Measurements from ENCODE around the gene SIKE1.
A peak's percentile ranks its signal among the peaks of the same experiment; 100 is the strongest.
"Not testable (repeated sequence)": the region's sequence is repeated elsewhere in the genome, so short reads cannot be mapped to it uniquely, and the experiment has no call there.

Gene SIKE1

DNA sequence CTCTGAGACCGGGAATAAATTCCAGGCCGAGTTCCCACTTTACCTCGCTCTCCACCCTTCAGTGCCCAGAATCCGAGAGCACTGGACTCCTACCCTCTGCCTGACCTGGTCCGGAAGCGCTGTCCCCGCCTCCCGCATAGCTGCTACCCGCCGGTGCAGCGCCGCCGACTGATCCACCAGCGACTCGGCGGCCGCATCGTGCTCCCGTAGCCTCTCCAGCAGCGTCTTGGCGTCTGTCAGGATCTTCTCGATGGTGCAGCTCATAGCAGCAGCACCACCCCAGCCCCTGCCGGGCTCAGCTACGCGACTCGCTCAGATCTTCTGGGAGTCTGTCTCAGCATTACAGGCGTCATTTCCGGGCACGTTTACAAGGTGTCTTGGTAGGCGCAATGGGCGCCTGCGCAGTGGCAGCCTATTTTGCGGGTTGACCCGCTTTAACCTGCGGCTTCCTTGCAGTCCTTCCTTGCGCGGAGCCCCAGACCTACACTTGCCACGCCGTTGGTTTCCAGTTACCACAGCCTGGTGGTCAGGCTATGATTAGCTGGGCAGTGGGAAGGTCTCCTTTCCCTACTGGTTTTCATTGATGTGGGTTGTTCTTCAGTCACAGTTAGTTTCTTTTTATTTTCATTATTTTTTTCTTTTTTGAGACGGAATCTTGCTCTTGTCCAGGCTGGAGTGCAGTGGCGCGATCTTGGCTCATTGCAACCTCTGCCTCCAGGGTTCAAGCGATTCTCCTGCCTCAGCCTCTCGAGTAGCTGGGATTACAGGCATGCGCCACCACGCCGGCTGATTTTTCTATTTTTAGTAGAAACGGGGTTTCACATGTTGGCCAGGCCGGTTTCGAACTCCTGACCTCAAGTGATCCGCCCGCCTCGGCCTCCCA lies at the start of gene SIKE1:
Gene SIKE1, minus strand, starts transcription at position 342 of the 883 bp plus-strand sequence. Its CDS starts 78 bp downstream, at position 264.
- peak; percentile 97 for DNase-seq

DNA sequence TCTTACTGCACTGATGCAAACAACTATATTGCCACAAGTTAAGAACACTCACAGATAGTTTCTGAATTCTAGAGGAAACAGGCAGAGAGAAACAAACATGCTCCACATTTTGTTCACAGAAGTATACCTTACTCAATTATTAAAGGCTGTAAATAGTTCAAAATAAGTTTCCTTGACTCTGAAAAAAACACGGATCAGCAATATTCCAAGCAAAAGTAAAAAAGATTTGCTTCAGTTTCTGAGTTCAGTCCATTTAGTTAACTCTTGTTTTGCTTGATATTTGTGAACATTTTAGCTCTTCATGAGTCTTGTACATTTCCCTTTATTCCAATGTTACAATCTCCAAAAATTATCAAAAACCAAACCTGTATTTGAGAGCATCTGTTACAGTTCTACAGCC lies 49.6 kb upstream of the SIKE1 start:
- not testable (repeated sequence) for DNase-seq

DNA sequence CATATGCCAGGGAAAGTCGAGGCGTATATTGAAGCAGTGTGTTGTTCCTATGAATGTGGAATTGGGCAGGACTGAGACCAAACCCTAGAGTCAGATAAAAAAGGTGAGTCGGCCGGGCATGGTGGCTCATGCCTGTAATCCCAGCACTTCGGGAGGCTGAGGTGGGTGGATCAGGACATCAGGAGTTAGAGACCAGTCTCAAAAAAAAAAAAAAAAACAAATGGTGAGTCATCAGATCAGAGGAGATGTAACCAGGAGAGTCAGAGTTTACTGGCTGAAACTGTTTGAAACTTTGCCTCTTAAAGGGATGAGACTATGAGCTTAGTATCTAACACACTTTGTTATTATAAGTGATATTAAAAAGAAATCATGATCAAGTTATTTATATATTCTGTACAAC lies 47.8 kb upstream of the SIKE1 start:
- DNase-seq, result no peak

GRCh38 chr1:114821978-114822377 lies 41.5 kb upstream of the SIKE1 start:
- no peak for DNase-seq

DNA sequence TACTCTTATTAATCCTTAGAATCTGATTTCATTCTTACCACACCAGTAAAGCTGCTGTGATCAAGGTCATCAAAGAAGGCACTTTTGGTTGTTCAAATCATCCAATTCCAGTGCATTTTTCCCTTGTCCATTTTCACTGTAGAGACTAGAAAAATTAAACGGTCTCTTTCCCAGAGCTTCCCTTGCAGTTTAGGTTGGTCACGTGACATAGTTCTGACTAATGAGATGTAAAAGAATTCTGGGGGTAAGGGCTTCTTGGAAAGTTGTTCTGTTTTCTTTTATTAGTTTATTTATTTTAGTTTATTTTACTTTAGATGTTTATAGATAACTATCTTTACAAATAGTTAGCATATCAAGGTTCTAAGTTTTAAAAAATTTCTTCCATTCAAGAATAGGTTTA lies 39.9 kb upstream of the SIKE1 start:
- no peak for DNase-seq

- no peak for DNase-seq
Measured at GRCh38 chr1:114819869-114820268, 39.4 kb upstream of the SIKE1 start.

- not testable (repeated sequence) for DNase-seq
Measured at GRCh38 chr1:114804449-114804848, 24.0 kb upstream of the SIKE1 start.

DNA sequence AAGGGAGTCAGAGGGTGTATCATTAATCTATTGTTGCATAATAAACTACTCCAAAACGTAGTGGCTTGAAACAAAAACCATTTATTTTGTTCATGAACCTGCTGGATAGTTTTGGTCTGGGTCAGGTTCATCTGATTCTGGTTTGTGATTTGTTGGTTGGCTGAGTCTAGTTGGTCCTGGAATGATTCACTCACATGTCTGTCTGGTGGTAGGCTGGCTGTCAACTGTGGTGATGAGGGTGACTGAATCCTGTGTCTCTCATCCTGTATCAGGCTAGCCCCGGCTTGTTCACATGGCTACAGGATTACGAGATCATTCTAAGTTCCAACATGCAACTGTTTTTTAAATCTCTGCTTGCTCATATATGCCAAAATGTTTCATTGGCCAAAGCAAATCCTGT lies 22.5 kb upstream of the SIKE1 start:
- no peak for DNase-seq

GRCh38 chr1:114794038-114794437 lies 13.6 kb upstream of the SIKE1 start:
- no peak for DNase-seq

DNA sequence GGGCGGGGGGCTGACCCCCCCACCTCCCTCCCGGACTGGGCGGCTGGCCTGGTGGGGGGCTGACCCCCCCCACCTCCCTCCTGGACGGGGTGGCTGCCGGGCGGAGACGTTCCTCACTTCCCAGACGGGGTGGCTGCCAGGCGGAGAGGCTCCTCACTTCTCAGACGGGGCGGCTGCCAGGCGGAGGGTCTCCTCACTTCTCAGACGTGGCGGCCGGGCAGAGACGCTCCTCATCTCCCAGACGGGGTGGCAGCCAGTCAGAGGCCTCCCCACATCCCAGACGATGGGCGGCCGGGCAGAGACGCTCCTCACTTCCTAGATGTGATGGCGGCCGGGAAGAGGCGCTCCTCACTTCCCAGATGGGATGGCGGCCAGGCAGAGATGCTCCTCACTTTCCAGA lies 10.1 kb upstream of the SIKE1 start:
- DNase-seq, result not testable (repeated sequence)

DNA sequence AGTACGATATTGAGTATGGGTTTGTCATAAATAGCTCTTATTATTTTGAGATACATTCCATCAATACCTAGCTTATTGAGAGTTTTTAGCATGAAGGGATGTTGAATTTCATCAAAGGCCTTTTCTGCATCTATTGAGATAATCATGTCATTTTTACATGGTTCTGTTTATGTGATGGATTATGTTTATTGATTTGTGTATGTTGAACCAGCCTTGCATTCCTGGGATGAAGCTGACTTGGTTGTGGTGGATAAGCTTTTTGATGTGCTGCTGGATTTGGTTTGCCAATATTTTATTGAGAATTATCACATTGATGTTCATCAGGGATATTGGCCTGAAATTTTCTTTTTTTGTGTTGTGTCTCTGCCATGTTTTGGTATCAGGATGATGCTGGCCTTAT lies 6.0 kb upstream of the SIKE1 start:
- DNase-seq, result not testable (repeated sequence)

GRCh38 chr1:114782476-114782875 lies 2.0 kb upstream of the SIKE1 start:
- no peak for DNase-seq

- no peak for DNase-seq
Measured at GRCh38 chr1:114779722-114780121, 763 bp downstream of the SIKE1 start.

- not testable (repeated sequence) for DNase-seq
Measured at GRCh38 chr1:114776726-114777125, 3.8 kb downstream of the SIKE1 start.

DNA sequence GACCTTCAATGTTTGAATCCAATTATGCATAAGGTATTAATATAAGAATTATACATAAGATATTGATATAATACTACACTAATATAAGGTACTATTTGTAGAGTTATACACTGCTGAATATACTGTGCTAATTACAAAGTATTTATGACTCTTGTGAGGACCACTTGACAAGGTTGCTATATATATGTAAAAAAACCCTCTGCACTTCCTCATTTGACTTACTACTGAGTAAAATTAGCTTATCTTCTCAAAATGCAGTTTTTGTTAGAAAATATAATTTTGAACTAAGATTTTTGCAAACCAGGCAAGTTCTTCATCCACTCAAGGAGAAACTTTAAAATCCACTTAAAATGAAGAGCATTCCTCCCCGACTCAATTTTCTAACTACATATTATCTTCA lies 8.5 kb downstream of the SIKE1 start:
- DNase-seq, result no peak

GRCh38 chr1:114770989-114771388 lies 9.5 kb downstream of the SIKE1 start:
- DNase-seq, result no peak

DNA sequence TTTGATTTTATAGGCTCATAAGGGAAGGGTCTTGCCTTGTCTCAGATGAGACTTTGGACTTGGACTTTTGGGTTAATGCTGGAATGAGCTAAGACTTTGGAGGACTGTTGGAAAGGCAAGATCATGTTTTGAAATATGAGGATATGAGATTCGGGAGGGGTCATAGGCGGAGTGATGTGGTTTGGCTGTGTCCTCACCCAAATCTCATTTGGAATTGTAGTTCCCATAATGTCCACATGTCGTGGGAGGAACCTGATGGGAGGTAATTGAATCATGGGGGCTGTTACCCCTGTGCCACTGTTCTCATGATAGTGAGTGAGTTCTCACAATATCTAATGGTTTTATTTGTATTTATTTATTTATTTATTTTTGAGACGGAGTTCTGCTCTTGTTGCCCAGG lies 15.8 kb downstream of the SIKE1 start:
- DNase-seq, result no peak

DNA sequence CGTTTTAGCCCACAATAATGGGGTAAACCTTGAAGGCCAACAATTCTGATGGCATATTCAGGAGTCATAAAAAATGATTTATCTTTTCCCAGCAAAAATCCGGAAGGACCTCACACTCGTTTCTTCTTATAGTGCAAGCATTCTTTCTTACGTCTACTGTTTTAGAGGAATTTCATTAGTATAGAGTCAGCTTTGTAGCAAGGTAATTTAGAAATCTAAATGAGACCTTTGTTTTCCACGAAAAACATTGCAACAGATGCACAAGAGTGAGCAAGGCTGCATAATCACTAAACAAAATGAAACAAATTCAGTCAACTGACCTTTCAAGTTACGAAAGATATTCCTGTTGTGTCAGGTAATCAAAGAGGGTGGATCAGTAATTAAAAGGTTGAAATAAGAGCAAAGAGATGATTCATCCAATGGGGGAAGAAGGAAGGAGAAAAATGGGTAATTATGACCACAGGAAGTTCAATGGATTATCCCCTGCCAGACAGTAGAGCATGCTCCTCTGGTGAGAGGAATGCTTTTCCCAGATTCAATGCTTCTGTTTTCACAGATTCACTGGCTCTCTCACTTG lies 22.1 kb downstream of the SIKE1 start:
- DNase-seq, result no peak

- peak; percentile 100 for DNase-seq
Measured at GRCh38 chr1:114757455-114758255, 22.8 kb downstream of the SIKE1 start, which contains the start of gene CSDE1. CSDE1 (minus strand) TSS chr1:114757984; CDS start chr1:114739890, 18,094 bp downstream.

DNA sequence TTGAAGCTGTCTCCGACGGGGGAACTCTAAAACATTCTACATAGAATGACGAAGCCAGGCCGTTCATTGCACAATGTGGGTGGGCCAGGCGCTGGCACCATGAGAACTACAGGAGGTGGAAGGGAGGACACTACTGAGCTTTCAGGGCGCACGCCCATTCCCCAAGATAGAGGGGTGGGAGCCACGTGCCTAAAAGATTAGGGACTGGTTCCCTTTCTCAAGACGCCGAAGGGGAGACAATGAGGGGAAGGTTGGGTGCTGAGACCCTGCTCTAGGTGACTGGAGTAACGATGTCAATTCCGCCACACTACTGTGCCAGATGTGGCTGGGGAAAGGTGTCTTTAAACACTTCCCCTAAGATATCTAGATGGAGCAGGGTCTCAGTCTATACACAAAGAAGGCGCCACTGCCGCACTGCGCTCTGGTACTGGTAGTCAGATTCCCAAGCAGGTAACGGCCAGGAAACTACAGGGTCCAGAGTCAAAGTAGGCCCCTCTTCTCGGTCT lies 23.5 kb downstream of the SIKE1 start:
- DNase-seq, result no peak

DNA sequence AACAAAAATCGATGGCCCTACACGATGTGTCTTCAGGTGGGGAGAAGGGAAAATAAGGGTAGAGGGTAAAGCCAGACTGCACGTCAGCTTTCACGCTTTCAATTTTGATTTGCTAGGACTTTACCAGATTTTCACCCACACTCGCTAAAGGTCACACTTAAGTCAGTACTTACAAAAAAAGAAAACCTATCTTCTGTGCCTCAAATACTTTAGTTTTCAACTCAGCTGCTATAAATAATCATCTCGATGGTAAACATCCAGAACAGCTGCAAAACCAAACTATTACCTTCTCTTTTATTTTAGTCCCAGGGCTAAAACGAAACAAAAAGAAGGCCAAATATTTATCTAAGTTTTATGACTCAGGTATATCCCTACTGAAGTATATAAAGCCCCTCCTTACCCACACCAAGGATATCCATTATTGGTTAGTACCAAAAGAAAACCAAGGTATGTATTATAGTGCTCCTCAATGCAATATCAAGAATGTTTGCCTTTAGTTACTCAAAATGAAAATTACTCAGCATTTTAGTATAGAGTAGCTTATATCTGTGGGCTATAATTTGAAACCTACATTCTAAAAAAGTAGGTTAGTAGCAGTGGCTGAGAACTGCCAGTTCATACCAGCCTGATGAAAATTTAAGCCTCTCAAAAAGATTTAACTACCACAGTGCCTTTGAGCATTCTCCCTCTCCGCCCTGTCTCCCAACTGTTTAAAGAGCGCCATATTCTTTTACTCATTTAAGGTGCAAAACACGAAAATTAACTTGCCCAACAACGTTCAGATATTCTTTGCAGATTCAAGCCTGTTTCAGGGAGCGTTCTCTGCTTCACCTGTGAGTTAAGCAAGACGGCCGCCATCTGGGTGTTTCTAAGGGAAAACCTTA lies 24.2 kb downstream of the SIKE1 start:
- DNase-seq, result no peak

Measured in eye (tissue), 1 donor.